IMR-90 (cell line): ENCODE results near the gene KCNMA1. TPM values are rescaled to one million over a fixed set of nuclear protein-coding genes. Genes with fewer than 3 reads are reported as not detected.

ENCODE experiments used
- ATAC-seq: fragments of 200-7000 bp; cut with Tn5 transposase; 2 replicates; pipeline ENCODE4 v1.9.1; 2020; ENCODE audit warnings: low read depth, mild to moderate bottlenecking, moderate library complexity
- BruUV-seq: library from RNA; stranded (reverse); fragments of 400-500 nt; replicated peaks from 2 replicates; lab custom pipeline; 2021; lab: Mats Ljungman, UMichigan
- CTCF ChIA-PET: fragments of 300-600 bp; formaldehyde crosslinking; extraction: SDS; loops from one replicate; lab custom pipeline; 2021; ENCODE audit warnings: antibody characterized with exemption; lab: Yijun Ruan, JAX
- POLR2A ChIA-PET: fragments of 300-600 bp; sonication (Branson Sonifier 250); formaldehyde crosslinking; loops from one replicate; lab custom pipeline; 2022; ENCODE audit warnings: antibody characterized with exemption; ENCODE audit not compliant: unreplicated experiment; lab: Charles Lee
- DNase-seq: peaks from one replicate; pipeline ENCODE4 v3.0.0; 2013
- H2AFZ ChIP-seq: replicated peaks from 2 replicates; pipeline ENCODE3; 2013; ENCODE audit warnings: low read length, mild to moderate bottlenecking; ENCODE audit not compliant: poor library complexity
- H2AK5ac ChIP-seq: 2 replicates; pipeline ENCODE4 v1.6.1; 2013; ENCODE audit warnings: low read depth, low read length, inconsistent platforms
- H2AK9ac ChIP-seq: replicated peaks from 2 replicates; pipeline ENCODE3; 2013; ENCODE audit warnings: mild to moderate bottlenecking, low read depth, low read length, moderate library complexity; ENCODE audit not compliant: poor library complexity
- H2BK120ac ChIP-seq: 2 replicates; pipeline ENCODE4 v1.6.1; 2013; ENCODE audit warnings: low read depth, low read length, inconsistent platforms
- H2BK15ac ChIP-seq: 3 replicates; pipeline ENCODE4 v1.6.1; 2013; ENCODE audit warnings: low read depth, low read length, inconsistent platforms
- H2BK20ac ChIP-seq: 2 replicates; pipeline ENCODE4 v1.6.1; 2013; ENCODE audit warnings: low read depth, mild to moderate bottlenecking, inconsistent platforms, low read length, moderate library complexity
- H2BK5ac ChIP-seq: 2 replicates; pipeline ENCODE4 v1.6.1; 2013; ENCODE audit warnings: mild to moderate bottlenecking, low read depth, low read length, inconsistent platforms; ENCODE audit not compliant: poor library complexity, severe bottlenecking
- H3K14ac ChIP-seq: replicated peaks from 2 replicates; pipeline ENCODE4 v1.6.1; 2013; ENCODE audit warnings: low read depth, low read length, inconsistent platforms
- H3K18ac ChIP-seq: 2 replicates; pipeline ENCODE4 v1.6.1; 2013; ENCODE audit warnings: low read depth, low read length, control low read depth
- H3K23ac ChIP-seq: 2 replicates; pipeline ENCODE4 v1.6.1; 2013; ENCODE audit warnings: low read depth, low read length, inconsistent platforms
- H3K27ac ChIP-seq: 2 replicates; pipeline ENCODE4 v1.5.1; 2013; ENCODE audit warnings: mild to moderate bottlenecking, control low read depth, low read length; ENCODE audit not compliant: insufficient read depth
- H3K27me3 ChIP-seq: 2 replicates; pipeline ENCODE4 v1.6.1; 2013; ENCODE audit warnings: low read length; ENCODE audit not compliant: control insufficient read depth, insufficient read depth
- H3K36me3 ChIP-seq: 2 replicates; pipeline ENCODE4 v1.6.1; 2013; ENCODE audit warnings: low read length, mixed read lengths; ENCODE audit not compliant: control insufficient read depth, insufficient read depth
- H3K4ac ChIP-seq: 2 replicates; pipeline ENCODE4 v1.6.1; 2013; ENCODE audit warnings: low read depth, low read length, inconsistent platforms
- H3K4me1 ChIP-seq: 2 replicates; pipeline ENCODE4 v1.6.1; 2013; ENCODE audit warnings: low read length, mixed read lengths; ENCODE audit not compliant: control insufficient read depth, insufficient read depth
- H3K4me2 ChIP-seq: 2 replicates; pipeline ENCODE4 v1.6.1; 2013; ENCODE audit warnings: low read depth, mild to moderate bottlenecking, control low read depth, low read length, moderate library complexity
- H3K4me3 ChIP-seq: 2 replicates; pipeline ENCODE4 v1.5.1; 2013; ENCODE audit warnings: low read depth, mild to moderate bottlenecking, control low read depth, low read length, moderate library complexity; ENCODE audit not compliant: insufficient read depth
- H3K56ac ChIP-seq: 2 replicates; pipeline ENCODE4 v1.6.1; 2013; ENCODE audit warnings: low read length, inconsistent platforms; ENCODE audit not compliant: insufficient read depth; ENCODE audit errors: extremely low read depth
- H3K79me1 ChIP-seq, 2 experiments: 2 replicates each; pipeline ENCODE4 v1.6.1; 2013; ENCODE audit warnings: low read length in 2 of 2, inconsistent platforms in 1 of 2, low read depth in 1 of 2
- H3K9ac ChIP-seq: 2 replicates; pipeline ENCODE4 v1.6.1; 2013; ENCODE audit warnings: low read depth, low read length, control low read depth
- H3K9me1 ChIP-seq: 2 replicates; pipeline ENCODE4 v1.6.1; 2013; ENCODE audit warnings: low read length, inconsistent platforms; ENCODE audit not compliant: insufficient read depth
- H3K9me3 ChIP-seq: 2 replicates; pipeline ENCODE4 v1.6.1; 2013; ENCODE audit warnings: low read length; ENCODE audit not compliant: control insufficient read depth, insufficient read depth
- H4K20me1 ChIP-seq: 2 replicates; pipeline ENCODE4 v1.6.1; 2013; ENCODE audit warnings: low read length, inconsistent platforms; ENCODE audit not compliant: insufficient read depth
- H4K5ac ChIP-seq: 2 replicates; pipeline ENCODE4 v1.6.1; 2013; ENCODE audit warnings: mild to moderate bottlenecking, low read depth, low read length, control low read depth
- H4K8ac ChIP-seq, 2 experiments: 2 replicates each; pipeline ENCODE4 v1.6.1; 2013; ENCODE audit warnings: low read depth in 2 of 2, low read length in 2 of 2, control low read depth in 1 of 2, inconsistent platforms in 1 of 2
- H4K91ac ChIP-seq: 2 replicates; pipeline ENCODE4 v1.6.1; 2013; ENCODE audit warnings: low read depth, low read length, inconsistent platforms; ENCODE audit not compliant: insufficient read depth
- BHLHE40 ChIP-seq: fragments of 150-350 bp; IDR thresholded peaks from 2 replicates; pipeline ENCODE4 v1.6.1; 2016; ENCODE audit warnings: mild to moderate bottlenecking, low read depth, low read length
- CEBPB ChIP-seq: IDR thresholded peaks from 2 replicates; pipeline ENCODE4 v1.6.1; 2012; ENCODE audit warnings: low read depth, low read length, improper control_type of control experiment
- CHD1 ChIP-seq: IDR thresholded peaks from 2 replicates; pipeline ENCODE4 v1.6.1; 2012; ENCODE audit warnings: low read depth, low read length, improper control_type of control experiment
- CTCF ChIP-seq: conservative IDR thresholded peaks from 2 replicates; pipeline ENCODE4 v1.5.1; 2012; ENCODE audit warnings: mild to moderate bottlenecking, low read depth, low read length, improper control_type of control experiment
- ELK1 ChIP-seq: fragments of 150-350 bp; IDR thresholded peaks from 2 replicates; pipeline ENCODE4 v1.6.1; 2016; ENCODE audit warnings: low read depth, mild to moderate bottlenecking, low read length, moderate library complexity, borderline replicate concordance
- NFE2L2 ChIP-seq: fragments of 150-350 bp; IDR thresholded peaks from 2 replicates; pipeline ENCODE4 v1.6.1; 2016; ENCODE audit warnings: low read depth, mild to moderate bottlenecking, low read length
- SMC3 ChIP-seq: fragments of 150-350 bp; IDR thresholded peaks from 2 replicates; pipeline ENCODE4 v1.6.1; 2016; ENCODE audit warnings: low read depth, mild to moderate bottlenecking, antibody characterized with exemption, low read length, moderate library complexity
- WGBS, 2 experiments: methylation state at CpG; one replicate each; pipeline versions ENCODE4 v1.1.5 to v1.1.7; 2013; ENCODE audit warnings: missing lambda C conversion rate in 2 of 2; ENCODE audit not compliant: insufficient read length in 1 of 2; ENCODE audit errors: extremely low coverage in 2 of 2; 5-methylcytosine and 5-hydroxymethylcytosine counted together
- dilution Hi-C: fragments of 300-500 bp; cut with HindIII; formaldehyde crosslinking; loops from one replicate; pipeline ENCODE4 v1.14.3; 2018; ENCODE audit warnings: low sequenced_read_pairs; ENCODE audit not compliant: unreplicated experiment
- in situ Hi-C: fragments of 300-500 bp; cut with MboI; formaldehyde crosslinking; loops from 3 replicates; pipeline ENCODE4 v1.14.3; 2019; ENCODE audit warnings: low sequenced_read_pairs, inconsistent platforms, mixed read lengths
- intact Hi-C: fragments of 100-400 bp; cut with micrococcal nuclease; formaldehyde crosslinking; loops from 2 replicates; pipeline ENCODE4 v1.10.0; 2022
- polyA plus RNA-seq, 3 experiments: library from polyadenylated mRNA; depleted of rRNA; stranded (reverse); fragments of >200 nt; gene quantifications; 2 replicates each; pipeline ENCODE4 v1.2.3, GENCODE V29; 2012; ENCODE audit warnings: low replicate concordance in 1 of 3
- total RNA-seq: library from RNA; depleted of rRNA; stranded (reverse); fragments of >200 nt; gene quantifications from 2 replicates; pipeline ENCODE4 v1.2.3, GENCODE V29; 2012

Gene KCNMA1
- total and polyA plus RNA-seq, 2 of the 4 experiments (the other 2 are of a cell fraction) = 25.6 to 29.6 TPM

GRCh38 chr10:77022671-77023070, 614.9 kb downstream of the KCNMA1 start:
- Histone ChIP-seq H3K9me1 (no peaks in the 10 kb centered on the region), H3K4me2 (no peak overlapping the region), H3K14ac (no peak overlapping the region), H3K18ac (no peak overlapping the region), H4K5ac (no peak overlapping the region), H3K9ac (no peak overlapping the region), H3K4me1 (no peaks in the 10 kb centered on the region), H3K27me3 (no peaks in the 10 kb centered on the region), H4K91ac (no peak overlapping the region), H2AK5ac (no peak overlapping the region), H3K4ac (no peak overlapping the region), H3K9me3 (no peaks in the 10 kb centered on the region), H2BK20ac (no peak overlapping the region), H3K4me3 (no peak overlapping the region), H4K8ac (no peak overlapping the region), H3K23ac (no peak overlapping the region), H4K20me1 (no peaks in the 10 kb centered on the region), H2AFZ (no peak overlapping the region), H2BK5ac (no peak overlapping the region), H2BK120ac (no peak overlapping the region), H2BK15ac (no peak overlapping the region), H3K36me3 (no peaks in the 10 kb centered on the region), H3K27ac (no peak overlapping the region), H3K79me1 (no peaks in the 10 kb centered on the region), H3K56ac (no peak overlapping the region), H2AK9ac (no peak overlapping the region)
- in situ Hi-C loops (no loop called here), dilution Hi-C loops (no loop called here), intact Hi-C loops (no loop called here)
- CTCF ChIA-PET = interaction anchor here (0.6 kb wide), 1 partner anchor 1124 kb away, joined by 5 read pairs; no protein-coding TSS in a partner anchor
- ATAC-seq (no peak), DNase-seq (no peak)
- TF ChIP-seq ELK1 = no peak
- TF ChIP-seq CTCF = no peak
- TF ChIP-seq CEBPB = no peak
- TF ChIP-seq SMC3 = no peak
- TF ChIP-seq NFE2L2 = no peak
- TF ChIP-seq CHD1 = no peak
- TF ChIP-seq BHLHE40 = no peak
- no TSS peak for BruUV-seq
- WGBS, 2 experiments = 80% methylated on average over 1 of the region's 4 CpGs; no CpG with 5 or more reads in 1 of the 2 experiments
- POLR2A ChIA-PET = no interaction called here
